SK-N-SH (cell line): Measurements from ENCODE around the gene NOTCH1. TPM values are rescaled to one million over a fixed set of nuclear protein-coding genes. Genes with fewer than 3 reads are reported as not detected.

ENCODE experiments used
- CTCF ChIA-PET: fragments of 300-600, 350-600 bp; formaldehyde crosslinking; extraction: SDS; loops from one replicate; lab custom pipeline; 2021; lab: Yijun Ruan, JAX
- POLR2A ChIA-PET: fragments of 350-600 bp; sonication (Branson Sonifier 250); formaldehyde crosslinking; extraction: SDS; loops from one replicate; lab custom pipeline; 2020; ENCODE audit warnings: antibody characterized with exemption, inconsistent platforms; lab: Yijun Ruan, JAX
- DNase-seq: peaks from one replicate; pipeline ENCODE4 v3.0.0; 2012
- H2AFZ ChIP-seq: fragments of 200-600 bp; sonication (generic); 2 replicates; pipeline ENCODE4 v1.8.1; 2016; ENCODE audit warnings: antibody characterized with exemption, mild to moderate bottlenecking, low read depth
- H3F3A ChIP-seq: fragments of 200-600 bp; sonication (generic); replicated peaks from 2 replicates; pipeline ENCODE3; 2016; ENCODE audit warnings: antibody characterized with exemption, mild to moderate bottlenecking; ENCODE audit not compliant: insufficient read depth
- H3K27ac ChIP-seq, 2 experiments: fragments of 200-500 bp in 1 of 2; fragments of 200-600 bp in 1 of 2; sonication (Bioruptor generic) in 1 of 2; sonication (generic), shearing (Covaris generic) in 1 of 2; 2 replicates each; pipeline versions ENCODE4 v1.5.1 to v1.6.1; 2014 to 2016; ENCODE audit warnings: low read depth in 2 of 2, inconsistent platforms in 1 of 2, low read length in 1 of 2, mild to moderate bottlenecking in 1 of 2, mixed read lengths in 1 of 2
- H3K27me3 ChIP-seq: fragments of 200-600 bp; sonication (generic), shearing (Covaris generic); 2 replicates; pipeline ENCODE4 v1.6.1; 2016; ENCODE audit warnings: mixed run types; ENCODE audit not compliant: insufficient read depth
- H3K36me3 ChIP-seq, 2 experiments: fragments of 200-500 bp in 1 of 2; fragments of 200-600 bp in 1 of 2; sonication (Bioruptor generic) in 1 of 2; sonication (generic) in 1 of 2; replicated peaks in 1 of 2; 2 replicates each; pipeline versions ENCODE3 to v1.5.1; 2014 to 2016; ENCODE audit warnings: low read length in 1 of 2, mild to moderate bottlenecking in 1 of 2; ENCODE audit not compliant: insufficient read depth in 2 of 2, control insufficient read depth in 1 of 2
- H3K4me1 ChIP-seq, 2 experiments: fragments of 200-500 bp in 1 of 2; fragments of 200-600 bp in 1 of 2; sonication (Bioruptor generic) in 1 of 2; sonication (generic), shearing (Covaris generic) in 1 of 2; 2 replicates each; pipeline versions ENCODE4 v1.5.1 to v1.6.1; 2014 to 2016; ENCODE audit warnings: low read depth in 1 of 2, low read length in 1 of 2, mixed run types in 1 of 2; ENCODE audit not compliant: insufficient read depth in 2 of 2, control insufficient read depth in 1 of 2
- H3K4me2 ChIP-seq: fragments of 200-600 bp; sonication (generic), shearing (Covaris generic); 2 replicates; pipeline ENCODE4 v1.6.1; 2017; ENCODE audit warnings: mixed run types
- H3K4me3 ChIP-seq, 2 experiments: fragments of 200-500 bp in 1 of 2; fragments of 200-600 bp in 1 of 2; sonication (Bioruptor generic) in 1 of 2; sonication (generic), shearing (Covaris generic) in 1 of 2; 2 replicates each; pipeline versions ENCODE4 v1.5.1 to v1.8.1; 2014 to 2016; ENCODE audit warnings: low read depth in 2 of 2, inconsistent platforms in 1 of 2, low read length in 1 of 2, mild to moderate bottlenecking in 1 of 2, mixed read lengths in 1 of 2, moderate library complexity in 1 of 2
- H3K79me2 ChIP-seq: fragments of 200-600 bp; sonication (generic); 2 replicates; pipeline ENCODE4 v1.8.1; 2017; ENCODE audit warnings: mild to moderate bottlenecking; ENCODE audit not compliant: insufficient read depth
- H3K9ac ChIP-seq: fragments of 200-600 bp; sonication (generic); 2 replicates; pipeline ENCODE4 v1.6.1; 2017; ENCODE audit warnings: mixed run types
- H3K9me2 ChIP-seq: fragments of 200-600 bp; sonication (generic); 2 replicates; pipeline ENCODE4 v1.6.1; 2017; ENCODE audit warnings: mixed run types
- H3K9me3 ChIP-seq: fragments of 200-600 bp; sonication (generic); 2 replicates; pipeline ENCODE4 v1.6.1; 2017; ENCODE audit warnings: mixed run types, mild to moderate bottlenecking, moderate library complexity
- H4K20me1 ChIP-seq: fragments of 200-600 bp; sonication (generic); 2 replicates; pipeline ENCODE4 v1.6.1; 2017; ENCODE audit warnings: mild to moderate bottlenecking, mixed run types; ENCODE audit not compliant: insufficient read depth
- FOSL2 ChIP-seq: IDR thresholded peaks from 2 replicates; pipeline ENCODE4 v1.4.0; 2012; ENCODE audit warnings: low read depth, mild to moderate bottlenecking, moderate library complexity, borderline replicate concordance
- FOXJ3 ChIP-seq: sonication (generic); formaldehyde crosslinking; IDR thresholded peaks from 2 replicates; pipeline ENCODE4 v1.5.1; 2020; ENCODE audit warnings: mild to moderate bottlenecking, missing genetic modification reagents
- FOXM1 ChIP-seq: IDR thresholded peaks from 2 replicates; pipeline ENCODE4 v1.4.0; 2012; ENCODE audit warnings: low read depth, mild to moderate bottlenecking
- MEF2A ChIP-seq: IDR thresholded peaks from 2 replicates; pipeline ENCODE4 v1.4.0; 2012; ENCODE audit warnings: low read depth, borderline replicate concordance
- MXI1 ChIP-seq: IDR thresholded peaks from 2 replicates; pipeline ENCODE4 v1.6.1; 2012; ENCODE audit warnings: mild to moderate bottlenecking, low read depth, low read length, improper control_type of control experiment
- NFIC ChIP-seq: IDR thresholded peaks from 2 replicates; pipeline ENCODE4 v1.4.0; 2012; ENCODE audit warnings: borderline replicate concordance
- POLR2AphosphoS5 ChIP-seq: IDR thresholded peaks from 2 replicates; pipeline ENCODE4 v1.6.1; 2012; ENCODE audit warnings: low read depth, low read length
- RAD21 ChIP-seq: IDR thresholded peaks from 2 replicates; pipeline ENCODE4 v1.6.1; 2012; ENCODE audit warnings: mild to moderate bottlenecking, low read length
- RFX5 ChIP-seq: IDR thresholded peaks from 2 replicates; pipeline ENCODE4 v1.6.1; 2012; ENCODE audit warnings: mild to moderate bottlenecking, improper control_type of control experiment, low read length
- SMC3 ChIP-seq: IDR thresholded peaks from 2 replicates; pipeline ENCODE4 v1.6.1; 2012; ENCODE audit warnings: low read depth, low read length, improper control_type of control experiment
- TAF1 ChIP-seq: IDR thresholded peaks from 2 replicates; pipeline ENCODE4 v1.6.1; 2012; ENCODE audit warnings: low read depth, mild to moderate bottlenecking, low read length, moderate library complexity, borderline replicate concordance
- TEAD4 ChIP-seq: IDR thresholded peaks from 2 replicates; pipeline ENCODE4 v1.4.0; 2012; ENCODE audit warnings: mild to moderate bottlenecking, borderline replicate concordance; ENCODE audit not compliant: insufficient read depth
- YY1 ChIP-seq: IDR thresholded peaks from 2 replicates; pipeline ENCODE4 v1.4.0; 2012; ENCODE audit warnings: low read depth, mild to moderate bottlenecking
- WGBS: methylation state at CpG from one replicate; pipeline ENCODE4 v1.1.6; 2017; ENCODE audit warnings: low lambda C conversion rate; 5-methylcytosine and 5-hydroxymethylcytosine counted together
- polyA plus RNA-seq, 3 experiments: library from polyadenylated mRNA; depleted of rRNA; stranded (reverse); fragments of >200 nt; gene quantifications; 2 replicates each; pipeline ENCODE4 v1.2.3, GENCODE V29; 2012
- TF ChIP-seq, protein P1 (sequence below): fragments of 150-350 bp; IDR thresholded peaks from 2 replicates; pipeline ENCODE4 v1.6.1; 2016; ENCODE audit warnings: mild to moderate bottlenecking, low read depth, low read length
- TF ChIP-seq, protein P2 (sequence below): IDR thresholded peaks from 2 replicates; pipeline ENCODE4; 2012
- TF ChIP-seq, protein P3 (sequence below): fragments of 200-600 bp; sonication (generic); IDR thresholded peaks from 2 replicates; pipeline ENCODE4 v1.6.1; 2017; ENCODE audit warnings: antibody characterized with exemption, mild to moderate bottlenecking, moderate library complexity

The NOTCH1 gene
- polyA plus RNA-seq, 1 of the 3 experiments (the other 2 are of a cell fraction), result 6.6 TPM

- H3F3A ChIP-seq, result no peaks in the 10 kb centered on the region
- peaks cover 23% of the 10 kb centered on the region for H4K20me1 ChIP-seq
- POLR2A ChIA-PET, result no interaction called here
- H3K9me2 ChIP-seq, result no peaks in the 10 kb centered on the region
- no peak for TF ChIP-seq NFIC
- TF ChIP-seq, protein P1, sequence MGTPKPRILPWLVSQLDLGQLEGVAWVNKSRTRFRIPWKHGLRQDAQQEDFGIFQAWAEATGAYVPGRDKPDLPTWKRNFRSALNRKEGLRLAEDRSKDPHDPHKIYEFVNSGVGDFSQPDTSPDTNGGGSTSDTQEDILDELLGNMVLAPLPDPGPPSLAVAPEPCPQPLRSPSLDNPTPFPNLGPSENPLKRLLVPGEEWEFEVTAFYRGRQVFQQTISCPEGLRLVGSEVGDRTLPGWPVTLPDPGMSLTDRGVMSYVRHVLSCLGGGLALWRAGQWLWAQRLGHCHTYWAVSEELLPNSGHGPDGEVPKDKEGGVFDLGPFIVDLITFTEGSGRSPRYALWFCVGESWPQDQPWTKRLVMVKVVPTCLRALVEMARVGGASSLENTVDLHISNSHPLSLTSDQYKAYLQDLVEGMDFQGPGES, result no peak
- no peak for TF ChIP-seq FOXJ3 (CRISPR knock-in tag)
- no peak for TF ChIP-seq MEF2A
- no peak for TF ChIP-seq FOXM1
- TF ChIP-seq, protein P2, sequence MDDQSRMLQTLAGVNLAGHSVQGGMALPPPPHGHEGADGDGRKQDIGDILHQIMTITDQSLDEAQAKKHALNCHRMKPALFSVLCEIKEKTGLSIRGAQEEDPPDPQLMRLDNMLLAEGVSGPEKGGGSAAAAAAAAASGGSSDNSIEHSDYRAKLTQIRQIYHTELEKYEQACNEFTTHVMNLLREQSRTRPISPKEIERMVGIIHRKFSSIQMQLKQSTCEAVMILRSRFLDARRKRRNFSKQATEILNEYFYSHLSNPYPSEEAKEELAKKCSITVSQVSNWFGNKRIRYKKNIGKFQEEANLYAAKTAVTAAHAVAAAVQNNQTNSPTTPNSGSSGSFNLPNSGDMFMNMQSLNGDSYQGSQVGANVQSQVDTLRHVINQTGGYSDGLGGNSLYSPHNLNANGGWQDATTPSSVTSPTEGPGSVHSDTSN, result no peak
- no peak for TF ChIP-seq RFX5
- TF ChIP-seq, protein P3, sequence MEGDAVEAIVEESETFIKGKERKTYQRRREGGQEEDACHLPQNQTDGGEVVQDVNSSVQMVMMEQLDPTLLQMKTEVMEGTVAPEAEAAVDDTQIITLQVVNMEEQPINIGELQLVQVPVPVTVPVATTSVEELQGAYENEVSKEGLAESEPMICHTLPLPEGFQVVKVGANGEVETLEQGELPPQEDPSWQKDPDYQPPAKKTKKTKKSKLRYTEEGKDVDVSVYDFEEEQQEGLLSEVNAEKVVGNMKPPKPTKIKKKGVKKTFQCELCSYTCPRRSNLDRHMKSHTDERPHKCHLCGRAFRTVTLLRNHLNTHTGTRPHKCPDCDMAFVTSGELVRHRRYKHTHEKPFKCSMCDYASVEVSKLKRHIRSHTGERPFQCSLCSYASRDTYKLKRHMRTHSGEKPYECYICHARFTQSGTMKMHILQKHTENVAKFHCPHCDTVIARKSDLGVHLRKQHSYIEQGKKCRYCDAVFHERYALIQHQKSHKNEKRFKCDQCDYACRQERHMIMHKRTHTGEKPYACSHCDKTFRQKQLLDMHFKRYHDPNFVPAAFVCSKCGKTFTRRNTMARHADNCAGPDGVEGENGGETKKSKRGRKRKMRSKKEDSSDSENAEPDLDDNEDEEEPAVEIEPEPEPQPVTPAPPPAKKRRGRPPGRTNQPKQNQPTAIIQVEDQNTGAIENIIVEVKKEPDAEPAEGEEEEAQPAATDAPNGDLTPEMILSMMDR, result no peak
- no peak for TF ChIP-seq MXI1
- TF ChIP-seq YY1, result no peak
- no peak for TF ChIP-seq RAD21
- TF ChIP-seq SMC3, result no peak
- no peak for TF ChIP-seq TAF1
- TF ChIP-seq POLR2AphosphoS5, result no peak
- no peak for TF ChIP-seq TEAD4
- no peak for TF ChIP-seq FOSL2
- H3K9me3 ChIP-seq, result no peaks in the 10 kb centered on the region
- peak overlapping the region; percentile 84; the same call in 1 of the 2 replicates for H3K9ac ChIP-seq
- peaks cover 30% of the 10 kb centered on the region for H3K79me2 ChIP-seq
- peak overlapping the region; percentile 97; the same call in 1 of the 2 replicates for H3K4me2 ChIP-seq
- no peak overlapping the region for H2AFZ ChIP-seq
- peaks cover 13 to 25% of the 10 kb centered on the region in 2 experiments; a peak in 3 of 4 replicates for H3K4me1 ChIP-seq
- DNase-seq, result no peak
- CTCF ChIA-PET, result no interaction called here
- H3K27ac ChIP-seq, result no peak overlapping the region
- peaks cover 0 to 4% of the 10 kb centered on the region in 2 experiments for H3K36me3 ChIP-seq
- WGBS, result no CpG with 5 or more reads among the region's 41 CpGs
- no peaks in the 10 kb centered on the region for H3K27me3 ChIP-seq
- H3K4me3 ChIP-seq, result peak overlapping the region; percentile 69 to 95
These were observed 220 bp downstream of the NOTCH1 start for GRCh38 chr9:136545692-136545964.
